Prostate gland (tissue), 2 donors: ENCODE measurements around the gene FMNL2. TPM values are rescaled to one million over a fixed set of nuclear protein-coding genes. Genes with fewer than 3 reads are reported as not detected.

Experiments used
- DNase-seq: peaks from one replicate; pipeline ENCODE4 v3.0.0-alpha.2; 2019; ENCODE audit warnings: low spot score
- H3K27ac ChIP-seq, 2 donors: fragments of 200-600 bp; sonication (generic); 2 replicates each; pipeline ENCODE4 v1.5.1; 2017 to 2019
- H3K27me3 ChIP-seq: fragments of 200-600 bp; sonication (generic); replicated peaks from 2 replicates; pipeline ENCODE4 v1.5.1; 2019; ENCODE audit not compliant: insufficient read depth
- H3K36me3 ChIP-seq, 2 donors: fragments of 200-600 bp; sonication (generic); 1 replicate in 1 of 2; 2 replicates in 1 of 2; pipeline versions ENCODE4 v1.5.1 to v1.8.1; 2017 to 2019
- H3K4me1 ChIP-seq: fragments of 200-600 bp; sonication (generic); replicated peaks from 2 replicates; pipeline ENCODE4 v1.5.1; 2019
- H3K4me3 ChIP-seq, 2 donors: fragments of 200-600 bp; sonication (generic); 2 replicates each; pipeline ENCODE4 v1.5.1; 2017 to 2019
- H3K9me3 ChIP-seq: fragments of 200-600 bp; sonication (generic); 2 replicates; pipeline ENCODE4 v1.5.1; 2017
- POLR2A ChIP-seq: fragments of 450-650 bp; IDR thresholded peaks from one replicate; pipeline ENCODE4 v1.6.1; 2016; ENCODE audit warnings: antibody characterized with exemption, mild to moderate bottlenecking
- POLR2AphosphoS5 ChIP-seq: sonication (generic); formaldehyde crosslinking; IDR thresholded peaks from one replicate; pipeline ENCODE4 v1.6.1; 2017; ENCODE audit warnings: antibody characterized with exemption
- WGBS: methylation state at CpG from one replicate; pipeline ENCODE4 v1.1.5; 2018; 5-methylcytosine and 5-hydroxymethylcytosine counted together
- intact Hi-C: fragments of 100-400 bp; cut with DNase I; formaldehyde crosslinking; loops from one replicate; pipeline ENCODE4 v1.14.2; 2022
- total RNA-seq, 2 donors: library from RNA; depleted of rRNA; stranded (reverse); fragments of >200 nt; gene quantifications; one replicate each; pipeline ENCODE4 v1.1.0, GENCODE V29; 2016
- TF ChIP-seq, protein P1 (sequence below), 4 experiments: fragments of 200-600 bp in 2 of 4; fragments of 450-650 bp in 2 of 4; sonication (generic) in 2 of 4; IDR thresholded peaks; 1 replicate in 3 of 4; 2 replicates in 1 of 4; pipeline ENCODE4 v1.5.1; 2016 to 2019; ENCODE audit warnings: antibody characterized with exemption in 4 of 4, mild to moderate bottlenecking in 2 of 4, moderate library complexity in 2 of 4

The FMNL2 gene
- total RNA-seq, 2 donors from 2014 or later, result 9.8 to 19.4 TPM

- Histone ChIP-seq H3K36me3 (no peaks in the 10 kb centered on the region), H3K4me3 (no peak overlapping the region), H3K27me3 (no peaks in the 10 kb centered on the region), H3K9me3 (no peaks in the 10 kb centered on the region), H3K27ac (no peak overlapping the region), H3K4me1 (no peaks in the 10 kb centered on the region)
- no peak for DNase-seq
- 37% methylated on average over 4 of the region's 4 CpGs for WGBS
- TF ChIP-seq POLR2AphosphoS5 (no peak), POLR2A (no peak)
- TF ChIP-seq, protein P1, sequence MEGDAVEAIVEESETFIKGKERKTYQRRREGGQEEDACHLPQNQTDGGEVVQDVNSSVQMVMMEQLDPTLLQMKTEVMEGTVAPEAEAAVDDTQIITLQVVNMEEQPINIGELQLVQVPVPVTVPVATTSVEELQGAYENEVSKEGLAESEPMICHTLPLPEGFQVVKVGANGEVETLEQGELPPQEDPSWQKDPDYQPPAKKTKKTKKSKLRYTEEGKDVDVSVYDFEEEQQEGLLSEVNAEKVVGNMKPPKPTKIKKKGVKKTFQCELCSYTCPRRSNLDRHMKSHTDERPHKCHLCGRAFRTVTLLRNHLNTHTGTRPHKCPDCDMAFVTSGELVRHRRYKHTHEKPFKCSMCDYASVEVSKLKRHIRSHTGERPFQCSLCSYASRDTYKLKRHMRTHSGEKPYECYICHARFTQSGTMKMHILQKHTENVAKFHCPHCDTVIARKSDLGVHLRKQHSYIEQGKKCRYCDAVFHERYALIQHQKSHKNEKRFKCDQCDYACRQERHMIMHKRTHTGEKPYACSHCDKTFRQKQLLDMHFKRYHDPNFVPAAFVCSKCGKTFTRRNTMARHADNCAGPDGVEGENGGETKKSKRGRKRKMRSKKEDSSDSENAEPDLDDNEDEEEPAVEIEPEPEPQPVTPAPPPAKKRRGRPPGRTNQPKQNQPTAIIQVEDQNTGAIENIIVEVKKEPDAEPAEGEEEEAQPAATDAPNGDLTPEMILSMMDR (IDR thresholded peaks at IDR 0.05), result no peak
- intact Hi-C loops, result no loop called here
These were observed 282.6 kb downstream of the FMNL2 start for GRCh38 chr2:152617456-152618192.

- no peak for TF ChIP-seq POLR2A
- TF ChIP-seq, protein P1 (IDR thresholded peaks at IDR 0.05), result no peak
- no peak for TF ChIP-seq POLR2AphosphoS5
- Histone ChIP-seq H3K27me3 (no peaks in the 10 kb centered on the region), H3K9me3 (no peaks in the 10 kb centered on the region), H3K27ac (no peak overlapping the region), H3K4me1 (no peaks in the 10 kb centered on the region), H3K4me3 (no peak overlapping the region), H3K36me3 (no peaks in the 10 kb centered on the region)
- DNase-seq, result no peak
- WGBS, result 74% methylated on average over 5 of the region's 5 CpGs
- intact Hi-C loops, result no loop called here
These were observed 283.2 kb downstream of the FMNL2 start for GRCh38 chr2:152618193-152618564.

GRCh38 chr2:152620208-152620607 lies 285.2 kb downstream of the FMNL2 start:
- no peak for TF ChIP-seq POLR2A
- TF ChIP-seq, protein P1 (IDR thresholded peaks at IDR 0.05), result no peak
- Histone ChIP-seq H3K4me1 (no peaks in the 10 kb centered on the region), H3K4me3 (no peak overlapping the region), H3K27ac (peak overlapping the region in 1 of 2 donors; percentile 0), H3K9me3 (no peaks in the 10 kb centered on the region), H3K27me3 (no peaks in the 10 kb centered on the region), H3K36me3 (no peaks in the 10 kb centered on the region)
- no peak for DNase-seq
- intact Hi-C loops, result loop anchor here (5.0 to 10.0 kb wide), 2 partner anchors 215 to 283 kb away; partner anchors contain the start of gene FMNL2
- 59% methylated on average over 7 of the region's 7 CpGs for WGBS

DNA sequence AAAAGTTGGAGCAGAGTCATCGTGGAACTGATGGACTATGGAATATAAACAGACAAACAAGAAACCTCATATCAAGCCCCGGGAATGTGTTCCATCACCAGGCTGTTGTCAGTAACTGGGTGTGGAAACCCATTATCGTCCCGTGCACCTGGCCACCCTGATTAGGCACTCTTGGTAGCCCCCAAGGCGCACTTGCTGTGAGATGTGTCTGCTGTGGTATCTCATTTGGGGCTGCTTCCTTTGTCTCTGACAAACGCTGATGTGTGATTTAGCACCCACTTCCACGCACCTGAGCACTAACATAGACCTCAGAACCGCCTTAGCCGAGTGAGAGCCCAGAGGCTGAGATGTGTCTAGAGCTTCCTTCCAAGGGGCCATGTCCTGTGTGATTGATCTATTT lies 286.0 kb downstream of the FMNL2 start:
- TF ChIP-seq, protein P1 (IDR thresholded peaks at IDR 0.05), result no peak
- no peak for TF ChIP-seq POLR2A
- TF ChIP-seq POLR2AphosphoS5, result no peak
- no peaks in the 10 kb centered on the region for H3K4me1 ChIP-seq
- intact Hi-C loops, result loop anchor here (5.0 to 10.0 kb wide), 2 partner anchors 216 to 284 kb away; partner anchors contain the start of gene FMNL2
- DNase-seq, result no peak
- no peaks in the 10 kb centered on the region for H3K36me3 ChIP-seq
- H3K27ac ChIP-seq, result no peak overlapping the region
- 92% methylated on average over 9 of the region's 9 CpGs for WGBS
- no peaks in the 10 kb centered on the region for H3K9me3 ChIP-seq
- no peak overlapping the region for H3K4me3 ChIP-seq
- H3K27me3 ChIP-seq, result no peaks in the 10 kb centered on the region

GRCh38 chr2:152622219-152622618 lies 287.2 kb downstream of the FMNL2 start:
- TF ChIP-seq POLR2A (no peak), POLR2AphosphoS5 (no peak)
- TF ChIP-seq, protein P1 (IDR thresholded peaks at IDR 0.05), result no peak
- no peak for DNase-seq
- no peaks in the 10 kb centered on the region for H3K36me3 ChIP-seq
- no peak overlapping the region for H3K4me3 ChIP-seq
- 75% methylated on average over 3 of the region's 3 CpGs for WGBS
- H3K27ac ChIP-seq, result no peak overlapping the region
- H3K27me3 ChIP-seq, result no peaks in the 10 kb centered on the region
- H3K9me3 ChIP-seq, result no peaks in the 10 kb centered on the region
- intact Hi-C loops, result loop anchor here (5.0 to 10.0 kb wide), 2 partner anchors 217 to 285 kb away; partner anchors contain the start of gene FMNL2
- no peaks in the 10 kb centered on the region for H3K4me1 ChIP-seq
